ENCODE measurements around the gene SBF2.

The SBF2 gene

GRCh38 chr11:9901943-9902342, 392.1 kb downstream of the SBF2 start:
- DNase-seq (ENCODE audit: low read depth), result peak; percentile 46

DNA sequence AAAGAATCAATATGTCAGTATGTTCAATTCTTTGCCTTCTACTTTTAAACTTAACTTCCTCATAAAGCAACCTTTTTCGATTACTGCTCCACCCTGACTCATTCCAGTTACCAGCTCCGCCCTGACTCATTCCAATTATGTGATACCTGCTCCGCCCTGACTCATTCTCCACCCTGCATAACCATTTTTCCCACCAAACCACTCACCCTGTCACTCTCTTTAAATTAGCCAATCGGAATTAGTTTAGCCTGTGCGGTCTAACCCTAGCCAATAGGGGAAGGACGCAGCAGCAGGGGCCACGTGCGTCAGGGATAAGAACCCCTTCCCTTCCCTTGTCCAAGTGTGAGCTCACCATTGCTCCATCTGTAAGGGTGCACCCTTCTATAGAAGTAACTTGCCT, 393.8 kb downstream of the SBF2 start:
- peak; percentile 92 for DNase-seq (ENCODE audit: low read depth)

DNA sequence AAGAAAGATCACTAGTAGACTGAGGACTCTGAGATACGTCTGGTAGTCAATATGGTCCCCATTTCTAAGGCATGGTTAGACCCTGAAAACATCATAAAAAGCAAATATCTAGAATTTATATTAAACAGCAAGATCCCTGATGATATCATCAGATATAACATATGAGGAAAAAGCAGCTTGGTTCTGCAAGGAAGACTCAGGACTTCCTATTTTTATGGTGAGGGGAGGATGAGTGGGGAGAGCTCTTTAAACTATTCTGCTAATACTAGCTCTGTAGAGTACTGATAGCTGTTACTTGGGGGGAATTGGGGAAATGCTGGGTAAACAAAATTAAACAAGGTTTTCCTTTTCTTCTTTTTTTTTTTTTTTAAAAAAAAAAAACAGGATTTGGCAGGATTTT, 394.3 kb downstream of the SBF2 start:
- DNase-seq (ENCODE audit: low read depth), result no peak

- no peak for DNase-seq (ENCODE audit: low read depth)
Observed at GRCh38 chr11:9896902-9897301, 397.1 kb downstream of the SBF2 start.

GRCh38 chr11:9895006-9895405, 399.0 kb downstream of the SBF2 start:
- peak; percentile 53 for DNase-seq (ENCODE audit: low read depth)

GRCh38 chr11:9893474-9893873, 400.5 kb downstream of the SBF2 start:
- DNase-seq (ENCODE audit: low read depth), result no peak

- no peak for DNase-seq (ENCODE audit: low read depth)
Observed at GRCh38 chr11:9888938-9889337, 405.1 kb downstream of the SBF2 start.

GRCh38 chr11:9887472-9887871, 406.5 kb downstream of the SBF2 start:
- no peak for DNase-seq (ENCODE audit: low read depth)

DNA sequence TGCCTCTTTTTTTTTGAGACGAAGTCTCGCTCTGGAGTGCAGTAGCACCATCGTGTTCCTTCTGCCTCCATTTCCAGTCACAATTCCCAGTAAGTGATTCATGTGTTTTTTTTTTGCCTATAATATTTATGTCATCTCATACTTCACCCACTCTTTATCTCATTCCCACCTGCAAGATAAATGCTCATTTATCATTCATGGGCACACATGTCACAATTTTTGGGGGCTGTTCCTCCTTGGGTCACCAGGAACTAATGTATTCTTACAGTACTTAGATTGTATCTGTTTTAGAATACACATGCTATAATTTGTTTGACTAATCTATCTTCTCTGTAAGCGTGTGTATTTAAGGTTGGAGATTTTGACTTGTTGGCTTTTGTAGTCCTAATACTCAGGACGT, 407.4 kb downstream of the SBF2 start:
- DNase-seq (ENCODE audit: low read depth), result no peak

DNA sequence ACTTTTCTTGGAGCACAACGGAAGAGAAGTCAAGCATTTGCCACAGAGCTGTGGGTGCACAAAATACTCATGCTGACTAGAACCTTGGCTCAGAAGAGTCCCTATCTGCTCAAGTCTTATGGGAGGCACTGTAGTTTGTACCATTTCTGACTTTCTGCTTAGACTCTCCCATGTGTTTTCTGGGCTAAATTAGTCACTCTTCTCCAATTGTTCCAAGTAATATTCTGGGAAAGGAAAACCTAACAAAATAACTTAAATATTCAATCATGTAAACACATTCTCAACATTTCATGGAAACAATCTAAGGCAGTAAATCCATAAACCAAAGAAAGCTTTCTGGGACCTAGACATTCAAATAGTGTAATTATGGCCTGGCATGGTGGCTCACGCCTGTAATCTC, 409.4 kb downstream of the SBF2 start:
- DNase-seq (ENCODE audit: low read depth), result peak; percentile 61

DNA sequence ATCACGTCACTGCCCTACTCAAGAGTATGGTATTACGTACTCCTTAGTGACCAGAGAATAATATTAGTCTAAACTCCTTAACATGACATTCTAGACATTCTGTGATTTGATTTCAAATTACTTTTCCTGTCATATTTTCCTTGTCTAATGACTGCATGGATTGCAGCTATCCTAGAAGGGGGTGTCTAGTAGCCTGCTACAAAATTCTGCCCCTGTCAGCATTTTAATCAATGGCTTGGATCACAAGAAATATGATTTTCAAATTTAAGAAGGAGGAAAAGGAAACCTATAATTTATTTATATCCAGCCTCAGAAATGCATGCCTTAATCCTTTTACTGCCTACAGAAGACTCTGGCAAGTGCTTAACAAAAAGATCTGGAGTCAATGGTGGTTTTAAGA, 413.4 kb downstream of the SBF2 start:
- no peak for DNase-seq (ENCODE audit: low read depth)

DNA sequence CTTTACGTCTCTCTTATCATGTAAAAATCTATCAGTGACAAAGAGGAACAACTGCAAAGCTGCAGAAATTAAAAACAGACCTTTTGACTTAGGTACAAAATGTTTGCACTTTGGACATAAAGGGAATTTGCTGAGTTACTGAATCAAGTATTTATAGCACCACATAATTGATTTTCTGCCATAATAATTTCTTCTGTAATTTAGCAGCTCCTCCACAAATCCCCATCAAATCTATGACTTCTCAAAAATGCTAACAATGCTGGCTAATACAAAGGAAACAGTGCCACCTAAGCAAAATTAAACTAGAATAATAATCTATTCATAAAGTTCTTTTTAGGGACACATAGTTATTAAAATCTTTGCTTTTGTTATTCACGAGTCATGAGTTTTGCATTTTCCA, 415.1 kb downstream of the SBF2 start:
- no peak for DNase-seq (ENCODE audit: low read depth)

GRCh38 chr11:9876331-9876730, 417.7 kb downstream of the SBF2 start:
- no peak for DNase-seq (ENCODE audit: low read depth)

DNA sequence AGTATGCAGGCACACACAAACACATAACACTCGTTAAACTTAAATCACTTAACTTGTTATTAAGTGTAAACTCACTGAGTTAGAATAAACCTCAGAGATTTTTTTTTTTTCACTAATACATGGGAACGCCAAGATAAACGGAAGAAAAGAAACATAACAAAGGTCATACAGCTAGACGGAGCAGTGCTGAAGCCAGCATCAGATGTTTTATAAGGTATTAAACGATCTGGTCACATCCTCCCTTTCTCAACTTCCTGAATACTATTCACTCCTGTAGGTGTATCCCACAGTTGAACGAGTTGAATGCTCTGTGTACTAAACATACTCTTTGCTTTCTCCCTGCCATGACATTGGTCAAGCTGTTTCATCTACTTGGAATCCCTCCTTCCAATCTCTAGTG, 418.2 kb downstream of the SBF2 start:
- DNase-seq (ENCODE audit: low read depth), result no peak

DNA sequence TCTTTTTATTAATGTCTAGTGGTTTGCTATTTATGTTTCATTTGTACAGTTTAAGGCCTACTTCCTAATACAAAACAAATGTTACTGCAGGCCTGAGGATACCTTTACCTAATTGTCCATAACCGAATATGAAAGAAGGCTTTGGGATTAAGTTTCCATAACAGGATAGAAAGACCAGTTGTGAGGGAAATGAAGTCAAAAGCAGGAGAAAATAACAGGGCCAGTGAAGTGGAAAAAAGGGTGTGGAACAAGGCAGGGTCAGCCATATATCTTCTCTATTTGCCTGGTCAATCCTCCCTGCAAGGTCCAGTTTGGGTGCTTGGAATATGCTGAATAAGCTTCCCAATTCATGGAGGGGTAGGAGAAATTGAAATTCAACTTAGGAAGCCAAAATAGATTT, 418.6 kb downstream of the SBF2 start:
- no peak for DNase-seq (ENCODE audit: low read depth)

DNA sequence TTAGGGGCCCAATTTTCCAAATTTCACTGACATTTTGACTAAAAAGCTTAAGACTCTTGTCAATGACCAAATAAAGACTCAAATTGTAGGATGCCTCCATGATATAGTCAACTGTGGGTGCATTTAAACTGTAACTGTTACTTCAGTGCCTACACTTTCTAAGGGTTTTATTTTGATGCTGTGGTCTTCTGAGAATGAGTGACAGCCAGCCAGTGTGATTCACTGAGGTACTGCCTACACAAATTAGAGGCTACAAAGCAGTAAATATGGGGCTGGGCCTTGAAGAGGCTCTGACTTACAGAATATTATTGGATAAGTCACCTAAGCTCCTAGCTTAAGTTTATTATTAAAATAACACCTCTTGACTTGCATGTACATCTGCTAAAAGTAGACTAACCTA, 419.6 kb downstream of the SBF2 start:
- DNase-seq (ENCODE audit: low read depth), result no peak

GRCh38 chr11:9868641-9869040, 425.4 kb downstream of the SBF2 start:
- no peak for DNase-seq (ENCODE audit: low read depth)

DNA sequence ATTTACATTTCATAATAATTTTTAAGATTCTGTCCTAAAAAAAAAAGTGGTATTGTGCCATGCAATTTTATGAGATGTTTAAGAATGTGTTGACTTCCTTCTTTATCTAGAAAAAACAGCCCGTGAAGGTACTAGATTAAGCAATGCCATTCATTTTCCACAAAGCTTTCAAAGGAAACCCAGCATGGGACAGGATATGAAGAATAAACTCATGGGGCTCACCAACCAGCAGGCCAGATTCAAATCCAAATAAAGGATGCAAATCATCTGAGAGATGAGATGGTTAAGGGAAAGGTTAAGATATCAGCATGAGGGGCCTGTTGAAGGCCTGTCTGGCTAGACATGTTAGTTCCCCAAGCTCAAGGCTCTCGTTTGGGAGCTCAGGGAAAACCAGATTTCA, 431.0 kb downstream of the SBF2 start:
- DNase-seq (ENCODE audit: low read depth), result peak; percentile 53

DNA sequence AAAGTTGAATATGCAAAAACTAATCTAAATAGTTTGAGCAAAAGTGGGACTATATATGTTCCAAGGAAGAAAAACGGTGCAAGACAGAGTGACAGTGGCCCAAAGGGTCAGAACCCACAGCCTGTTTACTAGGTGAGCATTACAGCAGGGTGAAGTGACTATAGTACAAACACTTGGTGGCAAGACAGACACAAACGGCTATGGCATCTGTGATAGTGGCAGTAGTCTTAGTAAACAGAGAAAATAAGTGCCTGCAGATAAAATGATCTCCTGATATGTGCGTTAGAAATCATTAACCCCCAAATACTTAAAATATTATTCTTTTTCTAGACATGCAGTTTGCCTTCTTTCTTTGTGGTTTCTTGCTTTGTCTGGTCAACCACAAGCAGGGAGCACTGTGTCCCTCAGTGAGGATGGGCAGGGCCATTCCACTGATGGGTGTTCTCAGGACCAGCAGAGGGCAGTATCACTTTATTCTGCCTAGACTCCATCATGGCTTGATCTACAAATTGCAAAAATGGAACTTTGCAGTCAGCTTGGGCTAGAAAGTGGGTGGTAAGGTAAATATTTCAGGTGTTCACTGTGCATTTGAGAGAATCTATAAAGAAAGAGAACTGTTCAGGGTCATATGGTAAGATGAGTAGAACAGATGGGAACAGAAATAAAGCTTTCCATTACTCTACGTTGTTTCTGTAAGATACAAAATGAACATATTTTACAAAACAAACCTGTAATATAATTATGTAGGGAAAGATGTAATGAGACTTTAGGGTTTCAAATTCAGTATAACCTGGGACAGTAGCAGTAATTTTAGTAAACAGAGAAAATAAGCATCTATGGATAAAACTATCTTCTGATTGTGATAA, 431.9 kb downstream of the SBF2 start:
- peak; percentile 85 for DNase-seq (ENCODE audit: low read depth)

- DNase-seq (ENCODE audit: low read depth), result peak; percentile 71
Observed at GRCh38 chr11:9859554-9860305, 434.3 kb downstream of the SBF2 start.

- peak; percentile 67 for DNase-seq (ENCODE audit: low read depth)
Observed at GRCh38 chr11:9858822-9859221, 435.2 kb downstream of the SBF2 start.

GRCh38 chr11:9858218-9858617, 435.8 kb downstream of the SBF2 start:
- DNase-seq (ENCODE audit: low read depth), result no peak

DNA sequence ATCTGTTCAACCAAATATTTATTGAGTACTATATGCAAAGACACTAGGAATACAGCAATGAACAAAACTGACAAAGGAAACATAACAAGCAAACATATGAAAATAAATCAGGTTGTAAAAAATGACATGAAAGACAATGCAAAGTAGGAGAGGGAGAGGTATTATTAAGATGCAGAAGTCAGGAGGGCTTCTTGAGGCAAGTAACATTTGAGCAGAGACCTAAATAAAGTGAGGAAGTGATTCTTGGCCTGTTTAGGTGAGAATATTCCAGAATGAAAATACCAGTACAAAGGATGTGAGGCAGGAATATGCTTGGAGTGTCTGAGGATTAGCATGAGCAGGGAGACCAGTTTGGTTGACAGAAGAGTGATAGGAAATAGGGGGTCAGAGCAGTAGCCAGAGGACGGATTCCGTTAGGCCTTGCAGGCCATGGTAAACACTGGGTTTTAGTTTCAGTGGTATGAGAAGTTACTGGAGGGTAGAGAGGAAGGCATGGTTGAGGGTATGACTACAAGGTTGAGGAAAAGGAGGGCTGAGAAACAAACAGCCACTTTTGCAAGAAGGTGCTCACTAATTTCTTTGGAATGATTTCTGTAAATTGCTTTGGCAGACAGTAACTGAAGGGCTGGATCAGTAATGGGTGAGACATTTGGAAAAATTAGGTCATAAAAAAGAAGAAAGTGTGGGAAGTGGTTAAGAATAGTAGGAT, 438.3 kb downstream of the SBF2 start:
- peak; percentile 86 for DNase-seq (ENCODE audit: low read depth)
